CD4-positive, alpha-beta T cell treated with Interleukin-15 for 4 hours (primary cell): ENCODE measurements around the gene FBXL5.
"Not testable (repeated sequence)": the region's sequence is repeated elsewhere in the genome, so short reads cannot be mapped to it uniquely, and the experiment has no call there.

Source experiments
- DNase-seq: peaks from one replicate; pipeline ENCODE4 v3.0.0-alpha.2; 2020; ENCODE audit warnings: low spot score

FBXL5 gene

DNA sequence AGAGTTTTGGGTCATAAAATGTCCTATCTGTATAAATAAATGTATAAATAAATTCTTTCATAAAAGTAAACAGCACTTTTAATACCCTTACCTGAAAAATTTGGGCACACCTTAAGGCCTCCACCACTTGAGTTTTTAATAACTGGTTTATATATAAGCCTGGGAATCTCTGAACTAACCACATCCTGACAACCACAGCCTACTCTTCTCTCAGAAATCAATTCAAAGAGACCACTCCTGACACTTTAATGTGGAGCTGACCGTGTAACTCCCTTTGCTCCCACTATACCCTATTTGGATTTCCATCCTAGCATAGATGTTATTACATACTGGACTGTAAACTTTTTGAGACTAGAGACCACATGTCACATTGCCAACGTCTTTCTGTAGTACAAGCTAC lies 3.5 kb downstream of the FBXL5 start:
- no peak for DNase-seq

DNA sequence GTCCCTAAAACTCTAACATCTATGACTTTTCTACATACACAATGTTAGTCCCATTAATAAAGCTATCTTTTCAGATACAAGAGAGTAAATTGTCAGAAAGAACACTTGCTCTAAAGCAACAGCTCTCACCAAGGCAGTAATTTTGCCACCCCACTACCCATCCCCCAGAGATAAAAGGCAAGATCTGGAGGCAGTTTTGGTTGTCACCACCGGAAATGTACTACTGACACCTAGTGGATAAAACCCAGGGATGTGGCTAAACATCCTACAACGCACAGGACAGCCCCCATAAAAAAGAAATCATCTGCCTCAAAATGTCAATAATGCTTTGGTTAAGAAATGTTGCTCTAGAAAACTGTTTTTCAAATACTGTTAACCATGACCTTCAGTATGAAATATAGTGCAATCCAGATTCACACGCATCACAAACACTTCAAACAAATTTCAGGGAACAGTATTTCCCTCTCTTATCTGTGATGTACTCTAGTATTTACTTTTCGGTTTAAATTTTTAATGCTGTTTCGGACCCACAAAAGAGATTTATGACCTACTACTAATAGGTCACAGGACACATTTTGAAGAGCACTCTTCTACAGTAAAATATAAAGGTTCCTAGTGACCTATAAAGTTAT lies 5.1 kb downstream of the FBXL5 start:
- peak; percentile 77 for DNase-seq

DNA sequence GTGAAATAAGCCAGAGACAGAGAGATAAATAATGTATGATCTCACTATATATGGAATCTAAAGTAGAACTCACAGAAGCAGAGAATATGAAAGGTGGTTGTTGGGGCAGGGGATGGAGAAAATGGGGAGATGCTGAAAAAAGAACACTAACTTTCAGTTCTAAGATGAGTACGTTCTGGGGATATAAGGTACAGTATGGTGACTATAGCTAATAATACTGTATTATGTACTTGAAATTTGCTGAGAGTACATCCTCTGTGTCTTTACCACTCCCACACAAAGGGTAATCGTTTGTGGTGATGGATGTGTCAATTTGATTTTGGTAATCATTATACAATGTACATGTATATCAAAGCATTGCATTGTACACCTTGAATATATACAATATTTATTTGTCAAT lies 6.6 kb downstream of the FBXL5 start:
- DNase-seq, result no peak

- DNase-seq, result no peak
Observed at GRCh38 chr4:15638418-15638817, 16.7 kb downstream of the FBXL5 start.

GRCh38 chr4:15636818-15637217 lies 18.3 kb downstream of the FBXL5 start:
- no peak for DNase-seq

DNA sequence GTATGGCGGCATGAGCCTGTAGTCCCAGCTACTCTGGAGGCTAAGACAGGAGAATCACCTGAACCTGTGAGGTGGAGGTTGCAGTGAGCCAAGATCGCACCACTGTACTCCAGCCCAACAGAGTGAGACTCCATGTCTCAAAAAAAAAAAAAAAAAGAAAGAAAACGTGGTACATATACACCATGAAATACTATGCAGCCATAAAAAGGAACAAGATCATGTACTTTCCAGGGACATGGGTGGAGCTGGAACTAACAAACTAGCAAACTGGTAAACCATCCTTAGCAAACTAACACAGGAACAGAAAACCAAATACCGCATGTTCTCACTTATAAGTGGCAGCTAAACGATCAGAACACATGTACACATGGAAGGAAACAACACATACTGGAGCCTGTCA lies 37.8 kb downstream of the FBXL5 start:
- DNase-seq, result not testable (repeated sequence)

DNA sequence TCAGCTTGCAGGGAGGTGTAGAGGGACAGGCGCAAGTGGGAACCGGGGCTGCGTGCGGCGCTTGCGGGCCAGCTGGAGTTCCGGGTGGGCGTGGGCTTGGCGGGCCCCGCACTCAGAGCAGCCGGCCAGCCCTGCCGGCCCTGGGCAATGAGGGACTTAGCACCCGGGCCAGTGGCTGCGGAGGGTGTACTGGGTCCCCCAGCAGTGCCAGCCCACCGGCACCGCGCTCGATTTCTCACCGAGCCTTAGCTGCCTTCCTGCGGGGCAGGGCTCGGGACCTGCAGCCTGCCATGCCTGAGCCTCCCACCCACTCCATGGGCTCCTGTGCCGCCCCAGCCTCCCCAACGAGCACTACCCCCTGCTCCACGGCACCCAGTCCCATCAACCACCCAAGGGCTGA lies 40.3 kb downstream of the FBXL5 start:
- not testable (repeated sequence) for DNase-seq

- no peak for DNase-seq
Observed at GRCh38 chr4:15612136-15612535, 43.0 kb downstream of the FBXL5 start.

DNA sequence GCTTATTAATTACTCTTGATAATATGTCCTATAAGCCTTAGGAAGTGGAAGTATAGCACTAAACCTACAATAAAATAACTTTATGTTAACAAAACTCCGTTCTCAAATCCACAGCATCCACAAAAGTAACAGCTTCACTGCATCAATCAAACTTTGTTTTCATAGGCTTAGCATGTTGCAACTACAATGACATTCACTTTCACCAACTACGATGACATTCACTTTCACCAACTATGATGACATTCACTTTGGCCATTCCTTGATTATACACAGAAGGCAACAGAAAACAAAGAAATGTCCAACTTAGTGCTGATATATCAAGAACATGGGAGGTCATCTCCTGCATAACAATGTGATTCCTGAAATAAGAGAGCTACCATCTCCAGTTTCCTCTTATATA lies 44.3 kb downstream of the FBXL5 start:
- DNase-seq, result no peak

GRCh38 chr4:15605537-15605936 lies 49.6 kb downstream of the FBXL5 start:
- no peak for DNase-seq

DNA sequence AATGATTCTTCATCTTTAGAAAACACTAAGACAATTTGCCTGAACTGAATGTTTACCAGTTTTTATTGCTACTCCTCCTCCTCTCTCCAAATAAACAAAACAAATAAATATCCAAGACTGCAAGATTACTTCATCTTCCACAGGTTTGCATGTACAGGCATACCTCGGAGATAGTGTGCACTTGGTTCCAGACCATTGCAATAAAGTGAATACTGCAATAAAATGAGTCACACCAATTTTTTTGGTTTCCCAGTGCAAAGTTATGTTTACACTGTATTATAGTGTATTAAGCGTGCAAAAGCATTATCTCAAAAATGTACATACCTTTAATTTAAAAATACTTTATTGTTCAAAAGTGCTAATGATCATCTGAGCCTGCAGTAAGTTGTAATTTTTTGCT lies 53.3 kb downstream of the FBXL5 start:
- no peak for DNase-seq

GRCh38 chr4:15600176-15600575 lies 55.0 kb downstream of the FBXL5 start:
- no peak for DNase-seq

DNA sequence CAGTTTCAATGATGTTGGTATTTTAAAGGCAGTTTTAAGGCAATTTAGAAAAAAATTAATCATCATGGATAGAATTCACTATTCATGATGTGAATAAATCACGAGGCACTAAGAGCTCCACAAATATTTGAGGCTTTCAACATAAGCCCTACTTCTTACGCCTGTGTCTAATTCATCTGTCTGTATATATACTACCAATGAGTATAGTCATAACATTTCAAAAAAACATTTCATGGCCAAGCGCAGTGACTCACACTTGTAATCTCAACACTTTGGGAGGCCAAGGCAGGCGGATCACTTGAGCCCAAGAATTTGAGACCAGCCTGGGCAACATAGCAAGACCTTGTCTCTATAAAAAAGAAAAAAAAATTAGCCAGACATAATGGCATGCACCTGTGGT lies 56.5 kb downstream of the FBXL5 start:
- no peak for DNase-seq

DNA sequence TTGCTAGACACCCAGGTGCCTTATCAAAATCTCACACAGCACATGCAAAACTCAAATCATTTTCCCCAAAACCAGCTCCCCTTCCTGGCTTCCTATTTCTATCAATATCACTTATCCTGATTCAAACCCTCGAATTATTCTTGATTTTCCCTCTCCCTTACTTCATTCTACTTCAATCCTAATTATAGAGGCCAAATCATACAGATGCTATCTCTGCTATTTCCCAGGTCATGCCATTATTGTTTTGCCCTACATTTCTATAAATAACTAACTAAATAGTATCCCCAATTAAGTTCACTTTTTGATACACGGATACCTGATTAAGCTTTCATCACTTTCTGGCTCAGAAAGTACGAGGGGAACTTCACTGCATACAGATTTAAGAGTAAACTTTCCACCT lies 62.4 kb downstream of the FBXL5 start:
- DNase-seq, result no peak

DNA sequence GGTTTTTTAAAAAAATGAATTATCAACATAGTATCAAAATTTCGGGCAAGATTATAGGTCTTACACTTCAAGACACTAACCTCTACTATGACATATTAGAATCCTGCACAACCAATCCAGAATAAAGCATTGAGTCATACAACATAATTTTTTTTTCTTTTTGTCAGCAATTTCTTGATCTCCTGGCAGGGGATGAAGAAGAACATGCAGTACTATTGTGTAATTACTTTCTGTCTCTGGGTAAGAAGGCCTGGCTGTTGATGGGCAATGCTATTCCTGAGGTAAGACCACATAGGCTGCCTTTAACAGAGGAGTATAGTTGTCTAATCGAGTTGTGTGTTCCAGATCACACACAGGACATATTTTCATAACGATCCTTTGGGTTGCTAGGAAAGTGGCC lies 67.5 kb downstream of the FBXL5 start:
- DNase-seq, result no peak

DNA sequence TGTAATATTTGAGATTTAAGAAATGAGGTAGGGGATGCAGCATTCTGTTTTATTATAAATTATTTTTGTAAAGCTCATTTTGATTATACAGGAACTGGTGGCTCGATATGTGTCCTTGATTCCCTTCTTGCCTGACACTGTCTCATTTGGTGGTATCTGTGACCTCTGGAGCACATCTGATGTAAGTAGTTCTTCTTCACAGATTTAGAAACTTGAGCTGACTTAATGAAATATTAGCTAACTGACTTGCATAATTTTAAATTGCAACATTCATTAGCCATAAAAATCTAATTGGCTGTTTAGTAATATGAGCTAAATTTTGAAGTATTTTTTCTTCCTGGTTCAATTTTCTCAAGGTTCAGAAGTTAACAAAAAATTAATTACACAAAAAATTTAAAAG lies 69.1 kb downstream of the FBXL5 start:
- no peak for DNase-seq

DNA sequence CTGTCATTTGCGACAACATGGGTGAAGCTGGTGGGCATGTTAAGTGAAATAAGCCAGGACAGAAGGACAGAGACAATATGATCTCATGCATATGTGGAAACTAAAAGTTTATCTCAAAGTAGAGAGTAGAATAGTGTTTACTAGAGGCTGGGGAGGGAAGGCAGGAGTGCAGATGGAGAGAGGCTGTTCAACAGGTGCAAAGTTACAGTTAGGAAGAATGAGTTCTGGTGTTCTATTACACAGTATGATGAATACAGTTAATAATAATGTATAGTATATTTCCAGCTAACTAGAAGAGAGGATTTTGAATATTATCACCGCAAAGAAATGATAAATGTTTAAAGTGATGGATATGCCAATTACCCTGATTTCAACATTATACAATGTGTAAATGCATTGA lies 69.8 kb downstream of the FBXL5 start:
- no peak for DNase-seq

DNA sequence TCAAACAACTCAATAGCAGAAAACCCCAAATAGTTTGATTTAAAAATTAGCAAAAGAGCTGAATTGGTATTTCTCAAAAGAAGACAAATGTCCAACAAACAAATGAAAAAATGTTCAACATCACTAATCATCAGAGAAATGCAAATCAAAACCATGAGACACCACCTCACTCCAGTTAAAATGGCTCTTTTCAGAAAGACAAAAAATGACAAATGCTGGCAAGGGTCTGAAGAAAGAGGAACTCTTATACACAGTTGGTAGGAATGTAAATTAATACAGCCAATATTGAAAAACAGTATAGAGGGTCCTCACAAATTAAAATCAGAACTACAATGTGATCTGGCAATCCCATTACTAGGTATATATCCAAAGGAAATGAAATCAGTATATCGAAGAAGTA lies 70.4 kb downstream of the FBXL5 start:
- no peak for DNase-seq

- DNase-seq, result no peak
Observed at GRCh38 chr4:15577508-15577907, 77.6 kb downstream of the FBXL5 start.

GRCh38 chr4:15575966-15576365 lies 79.2 kb downstream of the FBXL5 start:
- DNase-seq, result no peak

DNA sequence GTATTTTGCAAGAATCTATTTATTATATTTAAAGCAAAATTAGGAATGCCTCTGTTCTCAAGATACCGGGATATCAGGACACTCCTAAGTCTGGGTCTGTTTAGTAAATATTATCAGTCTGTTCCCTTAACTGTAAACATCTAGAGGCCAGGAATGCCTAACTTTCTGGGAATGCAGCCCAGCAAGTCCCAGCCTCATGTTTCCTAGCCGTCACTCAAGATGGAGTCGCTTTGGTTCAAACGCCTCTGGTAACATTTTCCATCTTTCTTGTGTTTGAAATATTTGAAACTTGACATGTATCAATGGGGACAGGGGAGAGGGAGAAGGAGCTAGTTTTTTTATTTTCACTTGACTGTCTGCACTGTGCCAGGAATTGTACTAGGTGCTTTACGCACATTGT lies 85.4 kb downstream of the FBXL5 start:
- DNase-seq, result no peak

- DNase-seq, result no peak
Observed at GRCh38 chr4:15568821-15569220, 86.3 kb downstream of the FBXL5 start.

DNA sequence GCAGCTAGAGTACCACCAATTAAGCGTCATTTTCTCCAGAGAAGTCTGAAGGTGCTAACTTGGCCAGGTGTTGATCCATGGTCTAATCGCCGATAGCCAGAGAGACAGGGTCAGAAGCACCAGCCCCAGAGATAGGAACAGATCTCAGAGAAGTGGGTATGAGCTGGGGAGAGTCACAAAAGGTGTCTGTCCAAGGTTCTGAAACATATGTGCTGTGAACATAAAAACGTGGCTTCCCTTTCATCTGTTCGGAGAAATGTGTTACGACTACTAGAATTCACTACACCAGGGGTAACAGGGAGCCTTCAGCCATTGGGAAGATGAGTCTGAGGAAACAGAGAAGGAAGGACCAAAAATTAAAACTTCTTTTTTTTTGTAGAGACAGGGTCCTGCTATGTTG lies 91.3 kb downstream of the FBXL5 start:
- DNase-seq, result no peak

- DNase-seq, result no peak
Observed at GRCh38 chr4:15562623-15563022, 92.5 kb downstream of the FBXL5 start.

- DNase-seq, result no peak
Observed at GRCh38 chr4:15562114-15562513, 93.0 kb downstream of the FBXL5 start.
